Smooth muscle cell (in vitro differentiated cells): ENCODE measurements around the gene PTPRN2. TPM values are rescaled to one million over a fixed set of nuclear protein-coding genes. Genes with fewer than 3 reads are reported as not detected.

Source experiments
- DNase-seq: peaks from one replicate; lab custom pipeline; 2025; ENCODE audit not compliant: unreplicated experiment; lab: John Stamatoyannopoulos, UW
- H2AFZ ChIP-seq: fragments of 200-600 bp; sonication (generic); 2 replicates; pipeline ENCODE4 v1.6.0; 2016; ENCODE audit warnings: antibody characterized with exemption, low read depth, mild to moderate bottlenecking
- H3F3A ChIP-seq: fragments of 200-600 bp; sonication (generic); 2 replicates; pipeline ENCODE4 v1.6.0; 2017; ENCODE audit warnings: antibody characterized with exemption, low read depth
- H3K27ac ChIP-seq: fragments of 200-600 bp; sonication (generic); 2 replicates; pipeline ENCODE4 v1.5.1; 2016; ENCODE audit warnings: low read depth, mild to moderate bottlenecking
- H3K27me3 ChIP-seq: fragments of 200-600 bp; sonication (generic); 2 replicates; pipeline ENCODE4 v1.6.1; 2016; ENCODE audit warnings: low read depth, mild to moderate bottlenecking
- H3K36me3 ChIP-seq: fragments of 200-600 bp; sonication (generic); 2 replicates; pipeline ENCODE4 v1.5.1; 2016; ENCODE audit warnings: low read depth
- H3K4me1 ChIP-seq: fragments of 200-600 bp; sonication (generic); 2 replicates; pipeline ENCODE4 v1.5.1; 2016; ENCODE audit warnings: low read depth
- H3K4me2 ChIP-seq: fragments of 200-600 bp; sonication (generic); 2 replicates; pipeline ENCODE4 v1.6.0; 2016; ENCODE audit warnings: mild to moderate bottlenecking
- H3K4me3 ChIP-seq: fragments of 200-600 bp; sonication (generic); 2 replicates; pipeline ENCODE4 v1.5.1; 2016; ENCODE audit warnings: mild to moderate bottlenecking
- H3K79me2 ChIP-seq: fragments of 200-600 bp; sonication (generic); 2 replicates; pipeline ENCODE4 v1.6.0; 2016; ENCODE audit warnings: low read depth, mild to moderate bottlenecking
- H3K9ac ChIP-seq: fragments of 200-600 bp; sonication (generic); 2 replicates; pipeline ENCODE4 v1.6.0; 2016; ENCODE audit warnings: low read depth
- H3K9me3 ChIP-seq: fragments of 200-600 bp; sonication (generic); replicated peaks from 2 replicates; pipeline ENCODE4 v1.5.1; 2016; ENCODE audit warnings: low read depth
- H4K20me1 ChIP-seq: fragments of 200-600 bp; sonication (generic); 2 replicates; pipeline ENCODE4 v1.6.0; 2016; ENCODE audit warnings: low read depth
- WGBS: methylation state at CpG from one replicate; pipeline ENCODE4 v1.1.7; 2016; ENCODE audit warnings: low lambda C conversion rate; 5-methylcytosine and 5-hydroxymethylcytosine counted together
- polyA plus RNA-seq: library from polyadenylated mRNA; unstranded; fragments of >200 nt; fragmentation: Nextera tagmentation; extraction: Ambion mirVana; gene quantifications from 2 replicates; pipeline ENCODE4 v1.2.1, GENCODE V29; 2016
- total RNA-seq: library from RNA; depleted of rRNA; stranded (reverse); fragments of >200 nt; gene quantifications from 2 replicates; pipeline ENCODE4 v1.2.3, GENCODE V29; 2014
- TF ChIP-seq, protein P1 (sequence below): fragments of 200-600 bp; sonication (generic); IDR thresholded peaks from 2 replicates; pipeline ENCODE4 v1.5.1; 2017; ENCODE audit warnings: borderline replicate concordance, mild to moderate bottlenecking, antibody characterized with exemption; ENCODE audit not compliant: insufficient read depth, poor library complexity, severe bottlenecking

The PTPRN2 gene
- total and polyA plus RNA-seq, 2 experiments from 2014 or later, result 0.09 to 0.87 TPM

DNA sequence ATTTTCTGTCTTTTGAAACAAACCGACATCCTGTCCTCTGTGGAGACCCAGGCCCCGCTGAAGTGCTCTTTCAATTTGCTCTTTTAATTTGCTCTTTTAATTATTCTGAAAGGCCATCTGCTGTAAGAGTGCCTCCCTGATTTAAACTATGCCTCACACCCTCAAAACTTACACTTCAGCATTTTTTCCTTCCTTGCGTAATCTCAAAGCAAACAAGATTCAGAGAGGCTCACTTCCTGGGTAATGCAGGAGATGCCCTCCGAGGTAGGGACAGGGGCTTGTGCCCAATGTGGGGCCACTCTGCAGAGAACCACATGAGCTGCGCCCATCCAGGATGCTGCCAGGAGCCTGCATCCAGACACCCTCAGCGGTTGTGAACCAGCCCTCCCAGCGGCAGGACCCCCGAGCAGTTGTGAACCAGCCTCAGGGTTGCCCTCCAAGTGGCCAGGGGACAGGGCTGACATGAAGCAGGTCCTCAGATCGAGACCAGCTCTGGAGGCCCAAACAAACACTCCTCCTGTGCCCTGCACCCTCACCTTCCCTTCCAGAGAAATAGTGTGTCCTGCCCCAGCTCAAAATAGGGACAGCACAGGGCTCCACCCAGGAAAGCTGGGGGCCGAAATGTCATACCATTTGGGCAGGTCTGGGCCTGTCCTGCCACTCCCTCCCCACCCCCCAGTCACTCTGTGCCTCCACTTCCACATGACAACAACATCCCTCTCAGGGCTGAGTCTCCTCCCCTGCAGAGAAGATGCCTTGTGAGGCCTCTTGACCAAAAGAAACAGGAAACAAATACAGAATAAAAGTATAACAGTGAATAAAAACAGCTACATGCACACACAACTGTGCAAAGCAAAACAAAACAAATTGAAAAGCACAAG is 190.4 kb downstream of the PTPRN2 start:
- TF ChIP-seq, protein P1, sequence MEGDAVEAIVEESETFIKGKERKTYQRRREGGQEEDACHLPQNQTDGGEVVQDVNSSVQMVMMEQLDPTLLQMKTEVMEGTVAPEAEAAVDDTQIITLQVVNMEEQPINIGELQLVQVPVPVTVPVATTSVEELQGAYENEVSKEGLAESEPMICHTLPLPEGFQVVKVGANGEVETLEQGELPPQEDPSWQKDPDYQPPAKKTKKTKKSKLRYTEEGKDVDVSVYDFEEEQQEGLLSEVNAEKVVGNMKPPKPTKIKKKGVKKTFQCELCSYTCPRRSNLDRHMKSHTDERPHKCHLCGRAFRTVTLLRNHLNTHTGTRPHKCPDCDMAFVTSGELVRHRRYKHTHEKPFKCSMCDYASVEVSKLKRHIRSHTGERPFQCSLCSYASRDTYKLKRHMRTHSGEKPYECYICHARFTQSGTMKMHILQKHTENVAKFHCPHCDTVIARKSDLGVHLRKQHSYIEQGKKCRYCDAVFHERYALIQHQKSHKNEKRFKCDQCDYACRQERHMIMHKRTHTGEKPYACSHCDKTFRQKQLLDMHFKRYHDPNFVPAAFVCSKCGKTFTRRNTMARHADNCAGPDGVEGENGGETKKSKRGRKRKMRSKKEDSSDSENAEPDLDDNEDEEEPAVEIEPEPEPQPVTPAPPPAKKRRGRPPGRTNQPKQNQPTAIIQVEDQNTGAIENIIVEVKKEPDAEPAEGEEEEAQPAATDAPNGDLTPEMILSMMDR, result no peak
- Histone ChIP-seq H3K36me3 (no peaks in the 10 kb centered on the region), H3K27me3 (no peaks in the 10 kb centered on the region), H3K79me2 (no peaks in the 10 kb centered on the region), H3K9ac (no peak overlapping the region), H2AFZ (no peak overlapping the region), H3F3A (no peaks in the 10 kb centered on the region), H3K4me2 (no peak overlapping the region), H3K4me1 (no peaks in the 10 kb centered on the region), H3K4me3 (no peak overlapping the region), H3K9me3 (no peaks in the 10 kb centered on the region), H3K27ac (no peak overlapping the region), H4K20me1 (no peaks in the 10 kb centered on the region)
- 81% methylated on average over 10 of the region's 10 CpGs for WGBS
- DNase-seq, result no peak

DNA sequence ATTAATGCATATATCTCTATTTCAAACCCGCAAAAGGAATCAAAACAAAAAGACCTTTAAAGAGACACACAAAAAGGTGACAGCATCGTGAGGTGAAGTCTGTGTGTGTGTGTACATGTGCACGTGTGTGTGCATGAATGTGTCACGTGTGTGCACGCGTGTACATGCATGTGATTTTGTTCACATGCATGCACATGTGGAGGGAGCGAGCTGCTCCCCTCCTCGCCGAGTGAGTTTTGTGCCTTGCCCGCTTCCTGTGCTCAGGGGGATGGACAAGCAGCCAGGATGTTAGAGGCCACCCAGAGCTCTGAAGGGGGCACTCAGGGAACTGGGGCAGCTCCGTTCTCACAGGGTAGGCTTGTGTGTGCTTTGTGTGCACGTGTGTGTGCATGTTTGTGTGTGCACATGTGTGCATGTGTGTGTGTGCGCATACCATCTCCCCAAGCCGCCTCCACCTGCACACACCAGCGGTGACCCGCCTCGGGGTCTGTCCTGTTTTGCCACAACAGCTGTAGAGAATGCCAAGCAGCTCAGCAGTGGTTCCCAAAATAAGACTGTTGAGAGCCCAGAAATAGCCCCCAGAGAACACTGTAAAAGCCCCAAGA is 191.2 kb downstream of the PTPRN2 start:
- Histone ChIP-seq H3F3A (no peaks in the 10 kb centered on the region), H3K4me1 (no peaks in the 10 kb centered on the region), H2AFZ (no peak overlapping the region), H3K9me3 (no peaks in the 10 kb centered on the region), H3K36me3 (no peaks in the 10 kb centered on the region), H4K20me1 (no peaks in the 10 kb centered on the region), H3K79me2 (no peaks in the 10 kb centered on the region), H3K9ac (no peak overlapping the region), H3K27me3 (no peaks in the 10 kb centered on the region), H3K27ac (no peak overlapping the region), H3K4me3 (no peak overlapping the region), H3K4me2 (no peak overlapping the region)
- DNase-seq, result no peak
- 86% methylated on average over 17 of the region's 17 CpGs for WGBS
- TF ChIP-seq, protein P1, result no peak

DNA sequence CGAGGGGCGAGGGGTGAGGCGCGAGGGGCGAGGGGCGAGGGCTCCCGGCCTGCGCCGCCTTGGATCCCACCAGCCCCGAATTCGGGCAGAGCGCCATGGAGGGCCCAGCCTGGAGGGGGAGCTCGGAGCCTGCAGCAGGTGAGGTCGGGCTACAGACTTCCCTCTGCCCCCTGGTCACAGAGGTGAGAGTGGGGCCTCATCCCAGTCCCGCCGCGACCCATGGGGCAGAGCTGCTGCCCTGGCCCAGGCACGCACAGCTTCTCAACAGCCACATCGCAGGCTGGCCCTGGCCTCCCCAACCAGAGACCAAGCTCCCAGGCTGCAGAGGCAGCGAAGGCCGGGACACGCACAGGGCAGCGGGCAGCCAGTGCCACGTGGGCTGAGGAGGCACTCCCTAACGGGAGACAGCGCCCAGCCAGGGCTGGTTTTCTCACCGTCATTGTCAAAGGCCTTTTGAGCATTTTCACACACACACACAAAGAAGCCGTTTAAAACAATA is 191.8 kb downstream of the PTPRN2 start:
- no peak for DNase-seq
- 71% methylated on average over 16 of the region's 28 CpGs for WGBS
- Histone ChIP-seq H3K4me2 (no peak overlapping the region), H3K79me2 (no peaks in the 10 kb centered on the region), H3K27me3 (no peaks in the 10 kb centered on the region), H4K20me1 (no peaks in the 10 kb centered on the region), H3K4me3 (no peak overlapping the region), H3K27ac (no peak overlapping the region), H3K36me3 (no peaks in the 10 kb centered on the region), H3F3A (no peaks in the 10 kb centered on the region), H2AFZ (no peak overlapping the region), H3K9ac (no peak overlapping the region), H3K9me3 (no peaks in the 10 kb centered on the region), H3K4me1 (no peaks in the 10 kb centered on the region)
- TF ChIP-seq, protein P1, result no peak
